Stomach (tissue), 9 donors: ENCODE results near the gene BBS9. TPM values are rescaled to one million over a fixed set of nuclear protein-coding genes. Genes with fewer than 3 reads are reported as not detected.
"Not testable (repeated sequence)": the region's sequence is repeated elsewhere in the genome, so short reads cannot be mapped to it uniquely, and the experiment has no call there.

ENCODE experiments used
- DNase-seq, 2 donors: peaks; one replicate each; pipeline versions ENCODE4 v3.0.0 to v3.0.0-alpha.2; 2013 to 2019
- H3K27ac ChIP-seq, 5 donors: fragments of 200-600 bp in 4 of 5; sonication (generic) in 4 of 5; one replicate each; pipeline ENCODE4 v1.5.1; 2013 to 2019; ENCODE audit warnings: mild to moderate bottlenecking in 1 of 5, moderate library complexity in 1 of 5
- H3K27me3 ChIP-seq, 3 donors: fragments of 200-600 bp; sonication (generic); one replicate each; pipeline ENCODE4 v1.5.1; 2017 to 2019; ENCODE audit warnings: mixed run types in 1 of 3
- H3K36me3 ChIP-seq, 4 donors: fragments of 200-600 bp; sonication (generic); 1 replicate in 3 of 4; 2 replicates in 1 of 4; pipeline ENCODE4 v1.5.1; 2016 to 2019
- H3K4me1 ChIP-seq, 4 donors: fragments of 200-600 bp; sonication (generic); one replicate each; pipeline ENCODE4 v1.5.1; 2016 to 2019
- H3K4me3 ChIP-seq, 4 donors: fragments of 200-600 bp; sonication (generic) in 3 of 4; one replicate each; pipeline ENCODE4 v1.5.1; 2016 to 2019; ENCODE audit warnings: mild to moderate bottlenecking in 1 of 4
- H3K9me3 ChIP-seq, 4 donors: fragments of 200-600 bp; sonication (generic); one replicate each; pipeline ENCODE4 v1.5.1; 2016 to 2019
- EP300 ChIP-seq: sonication (generic); formaldehyde crosslinking; IDR thresholded peaks from one replicate; pipeline ENCODE4 v1.6.1; 2017; ENCODE audit warnings: antibody characterized with exemption
- POLR2A ChIP-seq, 4 donors: fragments of 450-650 bp; IDR thresholded peaks; one replicate each; pipeline ENCODE4 v1.6.1; 2016; ENCODE audit warnings: antibody characterized with exemption in 4 of 4, control low read depth in 2 of 4, mild to moderate bottlenecking in 1 of 4, moderate library complexity in 1 of 4
- POLR2AphosphoS5 ChIP-seq, 3 donors: sonication (generic); formaldehyde crosslinking; IDR thresholded peaks; one replicate each; pipeline ENCODE4 v1.6.1; 2016; ENCODE audit warnings: antibody characterized with exemption in 3 of 3
- WGBS, 5 donors: extraction: QIAGEN DNeasy Blood & Tissue Kit in 3 of 5; methylation state at CpG; one replicate each; pipeline versions ENCODE4 v1.1.5 to v1.1.7; 2013 to 2018; 5-methylcytosine and 5-hydroxymethylcytosine counted together
- intact Hi-C: fragments of 100-400 bp; cut with DNase I; formaldehyde crosslinking; loops from one replicate; pipeline ENCODE4 v1.15.1; 2023; ENCODE audit warnings: low total_unique reads
- polyA plus RNA-seq, 3 donors: library from polyadenylated mRNA; stranded (reverse); fragments of 200-250 nt; gene quantifications; one replicate each; pipeline ENCODE4 v1.2.3, GENCODE V29; 2013
- total RNA-seq, 5 donors: library from RNA; depleted of rRNA; stranded (reverse); fragments of >200 nt; gene quantifications; one replicate each; pipeline versions ENCODE4 v1.1.0 to v1.2.3, GENCODE V29; 2014 to 2016
- TF ChIP-seq, protein P1 (sequence below), 7 experiments: fragments of 450-650 bp in 4 of 7; fragments of 200-600 bp in 3 of 7; sonication (generic) in 3 of 7; IDR thresholded peaks; one replicate each; pipeline ENCODE4 v1.5.1; 2016 to 2019; ENCODE audit warnings: antibody characterized with exemption in 7 of 7, control low read depth in 2 of 7, mild to moderate bottlenecking in 1 of 7
- donor health status: healthy with polysubstance abuse.
- donor health status: Bipolar disorder and iron deficiency.
- donor health status: healthy.

Gene BBS9
- total and polyA plus RNA-seq, 8 donors = 3.2 to 43.9 (median 5.9) TPM

- no peak for TF ChIP-seq POLR2A (IDR thresholded peaks at IDR 0.05)
- TF ChIP-seq EP300 = no peak
- TF ChIP-seq, protein P1, sequence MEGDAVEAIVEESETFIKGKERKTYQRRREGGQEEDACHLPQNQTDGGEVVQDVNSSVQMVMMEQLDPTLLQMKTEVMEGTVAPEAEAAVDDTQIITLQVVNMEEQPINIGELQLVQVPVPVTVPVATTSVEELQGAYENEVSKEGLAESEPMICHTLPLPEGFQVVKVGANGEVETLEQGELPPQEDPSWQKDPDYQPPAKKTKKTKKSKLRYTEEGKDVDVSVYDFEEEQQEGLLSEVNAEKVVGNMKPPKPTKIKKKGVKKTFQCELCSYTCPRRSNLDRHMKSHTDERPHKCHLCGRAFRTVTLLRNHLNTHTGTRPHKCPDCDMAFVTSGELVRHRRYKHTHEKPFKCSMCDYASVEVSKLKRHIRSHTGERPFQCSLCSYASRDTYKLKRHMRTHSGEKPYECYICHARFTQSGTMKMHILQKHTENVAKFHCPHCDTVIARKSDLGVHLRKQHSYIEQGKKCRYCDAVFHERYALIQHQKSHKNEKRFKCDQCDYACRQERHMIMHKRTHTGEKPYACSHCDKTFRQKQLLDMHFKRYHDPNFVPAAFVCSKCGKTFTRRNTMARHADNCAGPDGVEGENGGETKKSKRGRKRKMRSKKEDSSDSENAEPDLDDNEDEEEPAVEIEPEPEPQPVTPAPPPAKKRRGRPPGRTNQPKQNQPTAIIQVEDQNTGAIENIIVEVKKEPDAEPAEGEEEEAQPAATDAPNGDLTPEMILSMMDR (IDR thresholded peaks at IDR 0.05) = no peak
- TF ChIP-seq POLR2AphosphoS5 (IDR thresholded peaks at IDR 0.05) = no peak
- intact Hi-C loops = no loop called here
- H3K27me3 ChIP-seq = no peaks in the 10 kb centered on the region
- H3K27ac ChIP-seq = no peak overlapping the region
- no peaks in the 10 kb centered on the region for H3K4me1 ChIP-seq
- H3K9me3 ChIP-seq = peaks cover 0 to 4% (median 2%) of the 10 kb centered on the region in 4 donors
- no peak overlapping the region for H3K4me3 ChIP-seq
- 77 to 90% (median 89%) methylated on average over 4 of the region's 4 CpGs for WGBS, 5 donors
- DNase-seq = peak in 1 of 2 donors; percentile 31
- peaks cover 0 to 9% (median under 1%) of the 10 kb centered on the region in 4 donors for H3K36me3 ChIP-seq
Measured at GRCh38 chr7:33217595-33217994, 88.2 kb downstream of the BBS9 start.

DNA sequence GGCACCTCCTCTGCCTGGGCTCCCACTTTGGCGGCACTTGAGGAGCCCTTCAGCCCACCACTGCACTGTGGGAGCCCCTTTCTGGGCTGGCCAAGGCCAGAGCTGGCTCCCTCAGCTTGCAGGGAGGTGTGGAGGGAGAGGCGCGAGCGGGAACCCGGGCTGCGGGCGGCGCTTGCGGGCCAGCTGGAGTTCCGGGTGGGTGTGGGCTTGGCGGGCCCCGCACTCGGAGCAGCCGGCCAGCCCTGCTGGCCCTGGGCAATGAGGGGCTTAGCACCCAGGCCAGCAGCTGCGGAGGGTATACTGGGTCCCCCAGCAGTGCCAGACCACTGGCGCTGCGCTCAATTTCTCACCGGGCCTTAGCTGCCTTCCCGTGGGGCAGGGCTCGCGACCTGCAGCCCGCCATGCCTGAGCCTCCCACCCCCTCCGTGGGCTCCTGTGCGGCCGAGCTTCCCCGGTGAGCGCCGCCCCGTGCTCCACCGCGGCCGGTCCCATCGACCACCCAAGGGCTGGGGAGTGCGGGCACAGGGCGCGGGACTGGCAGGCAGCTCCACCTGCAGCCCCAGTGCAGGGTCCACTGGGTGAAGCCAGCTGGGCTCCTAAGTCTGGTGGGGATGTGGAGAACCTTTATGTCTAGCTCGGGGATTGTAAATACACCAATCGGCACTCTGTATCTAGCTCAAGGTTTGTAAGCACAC is 89.6 kb downstream of the BBS9 start:
- H3K27me3 ChIP-seq, H3K4me3 ChIP-seq, H3K4me1 ChIP-seq, H3K9me3 ChIP-seq, H3K27ac ChIP-seq, intact Hi-C loops, H3K36me3 ChIP-seq, DNase-seq: not testable (repeated sequence)
- 94 to 100% (median 98%) methylated on average over 17 to 38 of the region's 38 CpGs for WGBS, 5 donors

DNA sequence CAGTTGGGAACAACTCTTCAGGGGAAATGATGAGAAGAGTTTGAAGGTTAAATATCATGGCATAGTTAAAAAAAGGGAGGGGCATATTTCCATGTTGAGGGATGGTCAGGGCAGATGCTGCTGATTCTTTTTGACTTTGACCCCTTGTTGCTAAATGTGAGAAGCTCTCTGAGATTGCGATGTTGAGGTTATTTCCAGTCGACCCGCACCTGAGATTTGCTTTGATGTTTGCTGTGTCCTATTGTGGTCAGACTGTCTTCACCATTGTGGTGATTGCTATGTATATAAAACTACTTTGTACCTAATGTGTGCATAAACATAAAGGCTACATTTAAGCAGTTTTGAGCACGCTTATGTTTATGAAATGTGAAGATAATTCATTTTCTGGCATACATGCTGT is 90.9 kb downstream of the BBS9 start:
- no peak for DNase-seq
- H3K27me3 ChIP-seq = no peaks in the 10 kb centered on the region
- 93 to 99% (median 98%) methylated on average over 4 of the region's 4 CpGs for WGBS, 5 donors
- H3K27ac ChIP-seq = no peak overlapping the region
- no peaks in the 10 kb centered on the region for H3K9me3 ChIP-seq
- no peaks in the 10 kb centered on the region for H3K36me3 ChIP-seq
- H3K4me1 ChIP-seq = no peaks in the 10 kb centered on the region
- no peak overlapping the region for H3K4me3 ChIP-seq
- intact Hi-C loops = no loop called here
- TF ChIP-seq EP300 = no peak
- TF ChIP-seq, protein P1 (IDR thresholded peaks at IDR 0.05) = no peak
- no peak for TF ChIP-seq POLR2AphosphoS5 (IDR thresholded peaks at IDR 0.05)
- no peak for TF ChIP-seq POLR2A (IDR thresholded peaks at IDR 0.05)

- TF ChIP-seq POLR2AphosphoS5 (IDR thresholded peaks at IDR 0.05) (no peak), EP300 (no peak), POLR2A (IDR thresholded peaks at IDR 0.05) (no peak)
- TF ChIP-seq, protein P1 (IDR thresholded peaks at IDR 0.05) = no peak
- Histone ChIP-seq H3K4me3 (no peak overlapping the region), H3K27me3 (no peaks in the 10 kb centered on the region), H3K9me3 (no peaks in the 10 kb centered on the region), H3K4me1 (no peaks in the 10 kb centered on the region), H3K36me3 (no peaks in the 10 kb centered on the region), H3K27ac (no peak overlapping the region)
- intact Hi-C loops = no loop called here
- DNase-seq = no peak
- 94 to 98% (median 95%) methylated on average over 1 of the region's 1 CpG for WGBS, 5 donors
Measured at GRCh38 chr7:33221390-33221789, 92.0 kb downstream of the BBS9 start.

DNA sequence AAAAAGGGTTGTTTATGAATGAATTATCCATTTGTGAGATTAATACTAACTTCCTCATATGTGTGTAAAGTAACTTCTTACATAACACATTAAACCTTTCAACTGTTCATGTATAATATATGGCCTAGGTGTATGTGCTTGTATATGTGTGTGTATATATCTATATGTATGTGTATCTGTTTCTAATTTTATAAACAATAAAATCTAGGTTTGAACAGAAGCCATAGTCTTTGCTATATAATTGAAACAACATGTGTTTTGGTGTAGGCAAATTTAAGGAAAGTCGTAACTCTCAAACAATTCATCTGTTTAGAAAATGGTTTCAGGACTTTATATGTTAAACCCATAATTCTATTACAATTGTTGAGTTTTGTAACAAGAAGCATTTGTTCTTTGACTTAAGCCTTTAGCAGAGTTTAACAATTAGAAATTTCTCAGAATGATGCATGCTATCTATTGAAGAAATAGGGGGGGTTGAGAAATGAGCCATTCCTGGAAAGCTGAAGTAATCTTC is 103.3 kb downstream of the BBS9 start:
- Histone ChIP-seq H3K36me3 (no peaks in the 10 kb centered on the region), H3K9me3 (no peaks in the 10 kb centered on the region), H3K4me1 (peaks cover 0 to 8% (median 2%) of the 10 kb centered on the region in 4 donors), H3K27ac (no peak overlapping the region), H3K4me3 (no peak overlapping the region), H3K27me3 (no peaks in the 10 kb centered on the region)
- intact Hi-C loops = no loop called here
- TF ChIP-seq POLR2AphosphoS5 (IDR thresholded peaks at IDR 0.05) (no peak), POLR2A (IDR thresholded peaks at IDR 0.05) (no peak), EP300 (no peak)
- TF ChIP-seq, protein P1 (IDR thresholded peaks at IDR 0.05) = no peak
- no peak for DNase-seq
- 88 to 98% (median 97%) methylated on average over 1 of the region's 1 CpG for WGBS, 5 donors
